Epithelial cell of prostate (primary cell): ENCODE data around the gene IMMP2L.
"Not testable (repeated sequence)": the region's sequence is repeated elsewhere in the genome, so short reads cannot be mapped to it uniquely, and the experiment has no call there.

ENCODE experiments used
- DNase-seq: peaks from one replicate; pipeline ENCODE4 v3.0.0-alpha.2; 2011; ENCODE audit warnings: low read depth, low spot score
- H3K27ac ChIP-seq: fragments of 450-650 bp; 2 replicates; pipeline ENCODE4 v1.5.1; 2017; ENCODE audit warnings: mild to moderate bottlenecking

IMMP2L gene

GRCh38 chr7:110669410-110669809 lies 892.9 kb downstream of the IMMP2L start:
- no peak for DNase-seq
- no peak overlapping the region for H3K27ac ChIP-seq

GRCh38 chr7:110664803-110665202 lies 897.5 kb downstream of the IMMP2L start:
- DNase-seq: no peak
- H3K27ac ChIP-seq: no peak overlapping the region

- DNase-seq, H3K27ac ChIP-seq: not testable (repeated sequence)
These were observed 901.7 kb downstream of the IMMP2L start for GRCh38 chr7:110660637-110661036.

- H3K27ac ChIP-seq: no peak overlapping the region
- DNase-seq: no peak
These were observed 912.0 kb downstream of the IMMP2L start for GRCh38 chr7:110650328-110650727.

- no peak for DNase-seq
- no peak overlapping the region for H3K27ac ChIP-seq
These were observed 915.0 kb downstream of the IMMP2L start for GRCh38 chr7:110647266-110647665.

- DNase-seq: no peak
- H3K27ac ChIP-seq: no peak overlapping the region
These were observed 915.5 kb downstream of the IMMP2L start for GRCh38 chr7:110646804-110647203.

- no peak for DNase-seq
- H3K27ac ChIP-seq: no peak overlapping the region
These were observed 916.7 kb downstream of the IMMP2L start for GRCh38 chr7:110645616-110646015.

- no peak overlapping the region for H3K27ac ChIP-seq
- no peak for DNase-seq
These were observed 917.2 kb downstream of the IMMP2L start for GRCh38 chr7:110645060-110645459.

GRCh38 chr7:110637252-110637651 lies 925.0 kb downstream of the IMMP2L start:
- DNase-seq: no peak
- no peak overlapping the region for H3K27ac ChIP-seq

GRCh38 chr7:110633313-110633712 lies 929.0 kb downstream of the IMMP2L start:
- no peak for DNase-seq
- H3K27ac ChIP-seq: no peak overlapping the region

GRCh38 chr7:110626414-110626813 lies 935.9 kb downstream of the IMMP2L start:
- no peak overlapping the region for H3K27ac ChIP-seq
- no peak for DNase-seq

GRCh38 chr7:110625294-110625693 lies 937.0 kb downstream of the IMMP2L start:
- H3K27ac ChIP-seq: no peak overlapping the region
- no peak for DNase-seq

GRCh38 chr7:110623436-110623835 lies 938.9 kb downstream of the IMMP2L start:
- no peak overlapping the region for H3K27ac ChIP-seq
- DNase-seq: no peak

GRCh38 chr7:110621289-110621688 lies 941.0 kb downstream of the IMMP2L start:
- no peak overlapping the region for H3K27ac ChIP-seq
- DNase-seq: no peak

- DNase-seq: no peak
- H3K27ac ChIP-seq: no peak overlapping the region
These were observed 942.1 kb downstream of the IMMP2L start for GRCh38 chr7:110620110-110620735.
